OCI-LY1 (cell line): Measurements from ENCODE around the gene C9orf78.

Experiments used
- EZH2 ChIP-seq: fragments of 200-600 bp; sonication (generic), shearing (Covaris generic); IDR thresholded peaks from 2 replicates; pipeline ENCODE4 v1.8.0; 2017; ENCODE audit warnings: borderline replicate concordance, mixed run types, mild to moderate bottlenecking, antibody characterized with exemption, low read length, moderate library complexity, mixed read lengths
- TF ChIP-seq, protein P1 (sequence below): fragments of 200-600 bp; sonication (generic), shearing (Covaris generic); IDR thresholded peaks from 2 replicates; pipeline ENCODE4 v1.5.1; 2017; ENCODE audit warnings: mild to moderate bottlenecking, antibody characterized with exemption, low read length, moderate library complexity, mixed read lengths

DNA sequence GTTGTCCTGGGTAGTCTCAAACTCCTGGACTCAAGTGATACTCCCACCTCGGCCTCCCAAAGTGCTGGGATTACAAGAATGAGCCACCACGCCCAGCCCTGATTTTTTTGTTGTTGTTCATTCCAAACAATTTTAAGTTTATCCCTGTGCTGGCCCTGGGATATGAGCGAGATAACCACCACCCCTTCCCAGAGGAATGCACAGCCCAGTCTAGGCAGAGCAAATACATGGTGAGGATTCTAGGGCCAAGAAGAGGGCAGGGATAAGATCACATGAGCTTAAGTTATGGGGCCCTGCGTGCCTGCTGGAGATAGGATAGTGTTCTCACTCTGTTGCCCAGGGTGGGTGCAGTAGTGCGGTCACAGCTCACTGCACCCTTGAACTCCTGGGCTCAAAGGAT lies 53.1 kb downstream of the C9orf78 start:
- TF ChIP-seq, protein P1, sequence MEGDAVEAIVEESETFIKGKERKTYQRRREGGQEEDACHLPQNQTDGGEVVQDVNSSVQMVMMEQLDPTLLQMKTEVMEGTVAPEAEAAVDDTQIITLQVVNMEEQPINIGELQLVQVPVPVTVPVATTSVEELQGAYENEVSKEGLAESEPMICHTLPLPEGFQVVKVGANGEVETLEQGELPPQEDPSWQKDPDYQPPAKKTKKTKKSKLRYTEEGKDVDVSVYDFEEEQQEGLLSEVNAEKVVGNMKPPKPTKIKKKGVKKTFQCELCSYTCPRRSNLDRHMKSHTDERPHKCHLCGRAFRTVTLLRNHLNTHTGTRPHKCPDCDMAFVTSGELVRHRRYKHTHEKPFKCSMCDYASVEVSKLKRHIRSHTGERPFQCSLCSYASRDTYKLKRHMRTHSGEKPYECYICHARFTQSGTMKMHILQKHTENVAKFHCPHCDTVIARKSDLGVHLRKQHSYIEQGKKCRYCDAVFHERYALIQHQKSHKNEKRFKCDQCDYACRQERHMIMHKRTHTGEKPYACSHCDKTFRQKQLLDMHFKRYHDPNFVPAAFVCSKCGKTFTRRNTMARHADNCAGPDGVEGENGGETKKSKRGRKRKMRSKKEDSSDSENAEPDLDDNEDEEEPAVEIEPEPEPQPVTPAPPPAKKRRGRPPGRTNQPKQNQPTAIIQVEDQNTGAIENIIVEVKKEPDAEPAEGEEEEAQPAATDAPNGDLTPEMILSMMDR, result no peak
- no peak for TF ChIP-seq EZH2
